Keratinocyte (primary cell): ENCODE measurements around the gene FBXL17.

ENCODE experiments used
- EZH2 ChIP-seq: IDR thresholded peaks from one replicate; pipeline ENCODE4 v1.6.1; 2012; ENCODE audit warnings: inconsistent platforms, mild to moderate bottlenecking, low read length, moderate library complexity
- TF ChIP-seq, protein P1 (sequence below), 3 experiments: IDR thresholded peaks in 1 of 3; conservative IDR thresholded peaks in 1 of 3; optimal IDR thresholded peaks in 1 of 3; 2 replicates in 2 of 3; 3 replicates in 1 of 3; pipeline versions ENCODE3 to v1.5.1; 2011; ENCODE audit warnings: low read length in 3 of 3, mild to moderate bottlenecking in 3 of 3, moderate library complexity in 2 of 3, control low read depth in 1 of 3, inconsistent platforms in 1 of 3; ENCODE audit not compliant: insufficient read depth in 2 of 3; ENCODE audit errors: extremely low read depth in 1 of 3

GRCh38 chr5:108111736-108112135, 270.2 kb downstream of the FBXL17 start:
- TF ChIP-seq, protein P1, sequence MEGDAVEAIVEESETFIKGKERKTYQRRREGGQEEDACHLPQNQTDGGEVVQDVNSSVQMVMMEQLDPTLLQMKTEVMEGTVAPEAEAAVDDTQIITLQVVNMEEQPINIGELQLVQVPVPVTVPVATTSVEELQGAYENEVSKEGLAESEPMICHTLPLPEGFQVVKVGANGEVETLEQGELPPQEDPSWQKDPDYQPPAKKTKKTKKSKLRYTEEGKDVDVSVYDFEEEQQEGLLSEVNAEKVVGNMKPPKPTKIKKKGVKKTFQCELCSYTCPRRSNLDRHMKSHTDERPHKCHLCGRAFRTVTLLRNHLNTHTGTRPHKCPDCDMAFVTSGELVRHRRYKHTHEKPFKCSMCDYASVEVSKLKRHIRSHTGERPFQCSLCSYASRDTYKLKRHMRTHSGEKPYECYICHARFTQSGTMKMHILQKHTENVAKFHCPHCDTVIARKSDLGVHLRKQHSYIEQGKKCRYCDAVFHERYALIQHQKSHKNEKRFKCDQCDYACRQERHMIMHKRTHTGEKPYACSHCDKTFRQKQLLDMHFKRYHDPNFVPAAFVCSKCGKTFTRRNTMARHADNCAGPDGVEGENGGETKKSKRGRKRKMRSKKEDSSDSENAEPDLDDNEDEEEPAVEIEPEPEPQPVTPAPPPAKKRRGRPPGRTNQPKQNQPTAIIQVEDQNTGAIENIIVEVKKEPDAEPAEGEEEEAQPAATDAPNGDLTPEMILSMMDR (optimal IDR thresholded peaks at IDR 0.05 in 1 of 3, IDR thresholded peaks at IDR 0.05 in 1 of 3, conservative IDR thresholded peaks at IDR 0.05 in 1 of 3; ENCODE audit: extremely low read depth in 1 of 3, insufficient read depth in 2 of 3, low read length in 3 of 3), result no peak
- TF ChIP-seq EZH2, result no peak
